Measurements from ENCODE around the gene LRRC56. TPM values are rescaled to one million over a fixed set of nuclear protein-coding genes. Genes with fewer than 3 reads are reported as not detected.

The LRRC56 gene
- total and polyA plus RNA-seq, 9 of the 15 experiments (the other 6 are each of a cell fraction or from before 2014, with no cell fraction given): 0.03 to 4.5 (median 1.0) TPM; not detected in 1

GRCh38 chr11:560305-561147 lies 23.2 kb downstream of the LRRC56 start, which contains the start of the genes LMNTD2 and RASSF7 (continued):
- TF ChIP-seq REST (IDR thresholded peaks at IDR 0.05; ENCODE audit: borderline replicate concordance) (no peak), REST (CRISPR knock-in tag; IDR thresholded peaks at IDR 0.05; ENCODE audit: low read depth) (peak; percentile 54; the same call in 1 of the 2 replicates), MCM3 (IDR thresholded peaks at IDR 0.05) (no peak), ASH1L (IDR thresholded peaks at IDR 0.05; ENCODE audit: borderline replicate concordance, low read depth, partially characterized antibody) (peak; percentile 79), ZNF609 (CRISPR knock-in tag; IDR thresholded peaks at IDR 0.05; ENCODE audit: borderline replicate concordance) (no peak), ZNF445 (CRISPR knock-in tag; IDR thresholded peaks at IDR 0.05; ENCODE audit: low read depth) (no peak), BRD9 (IDR thresholded peaks at IDR 0.05; ENCODE audit: low read depth, partially characterized antibody) (no peak), ZNF282 (CRISPR knock-in tag; IDR thresholded peaks at IDR 0.05) (no peak), FOS (IDR thresholded peaks at IDR 0.05; ENCODE audit: extremely low read depth, insufficient read length) (peak; percentile 97), CHCHD3 (CRISPR knock-in tag; IDR thresholded peaks at IDR 0.05) (no peak), POLR3G (IDR thresholded peaks at IDR 0.05; ENCODE audit: extremely low read depth, insufficient read length, insufficient replicate concordance) (no peak), RBM22 (IDR thresholded peaks at IDR 0.05; ENCODE audit: low read depth, low read length, poor library complexity, severe bottlenecking) (no peak), GATAD2B (IDR thresholded peaks at IDR 0.05; ENCODE audit: borderline replicate concordance) (peak; percentile 11; the same call in 1 of the 2 replicates)
